Stimulated activated naive B cell treated with anti-CD40 and anti-IgM and Interleukin-4, amounts not matched to agents 10 μg/mL and 1 μg/mL and 100 μg/mL, for 72 hours (primary cell): ENCODE results near the gene EFCAB10.
A peak's percentile ranks its signal among the peaks of the same experiment; 100 is the strongest.
"Not testable (repeated sequence)": the region's sequence is repeated elsewhere in the genome, so short reads cannot be mapped to it uniquely, and the experiment has no call there.

Source experiments
- ATAC-seq, 2 donors: fragments of 150-1000 bp; cut with Tn5 transposase; replicated peaks; 2 replicates each; pipeline ENCODE4 v1.10.0; 2021; ENCODE audit warnings: moderate library complexity in 1 of 2
- DNase-seq: peaks from one replicate; pipeline ENCODE4 v3.0.0; 2021
- H3K27ac Mint-ChIP-seq: one replicate; pipeline ENCODE4 v1.8.0; 2022; ENCODE audit warnings: mild to moderate bottlenecking, mixed read lengths
- H3K27me3 Mint-ChIP-seq, 2 donors: one replicate each; pipeline ENCODE4 v1.8.0; 2022; ENCODE audit warnings: mixed read lengths in 2 of 2
- H3K36me3 Mint-ChIP-seq, 2 donors: one replicate each; pipeline ENCODE4 v1.8.0; 2022; ENCODE audit warnings: mixed read lengths in 2 of 2, mild to moderate bottlenecking in 1 of 2
- H3K4me1 Mint-ChIP-seq, 2 donors: one replicate each; pipeline ENCODE4 v1.8.0; 2022; ENCODE audit warnings: mixed read lengths in 2 of 2, mild to moderate bottlenecking in 1 of 2
- H3K4me3 Mint-ChIP-seq, 2 donors: one replicate each; pipeline ENCODE4 v1.8.0; 2022; ENCODE audit warnings: mild to moderate bottlenecking in 2 of 2, mixed read lengths in 2 of 2, moderate library complexity in 1 of 2
- H3K9me3 Mint-ChIP-seq, 2 donors: one replicate each; pipeline ENCODE4 v1.8.0; 2022; ENCODE audit warnings: mixed read lengths in 2 of 2, mild to moderate bottlenecking in 1 of 2

The EFCAB10 gene

DNA sequence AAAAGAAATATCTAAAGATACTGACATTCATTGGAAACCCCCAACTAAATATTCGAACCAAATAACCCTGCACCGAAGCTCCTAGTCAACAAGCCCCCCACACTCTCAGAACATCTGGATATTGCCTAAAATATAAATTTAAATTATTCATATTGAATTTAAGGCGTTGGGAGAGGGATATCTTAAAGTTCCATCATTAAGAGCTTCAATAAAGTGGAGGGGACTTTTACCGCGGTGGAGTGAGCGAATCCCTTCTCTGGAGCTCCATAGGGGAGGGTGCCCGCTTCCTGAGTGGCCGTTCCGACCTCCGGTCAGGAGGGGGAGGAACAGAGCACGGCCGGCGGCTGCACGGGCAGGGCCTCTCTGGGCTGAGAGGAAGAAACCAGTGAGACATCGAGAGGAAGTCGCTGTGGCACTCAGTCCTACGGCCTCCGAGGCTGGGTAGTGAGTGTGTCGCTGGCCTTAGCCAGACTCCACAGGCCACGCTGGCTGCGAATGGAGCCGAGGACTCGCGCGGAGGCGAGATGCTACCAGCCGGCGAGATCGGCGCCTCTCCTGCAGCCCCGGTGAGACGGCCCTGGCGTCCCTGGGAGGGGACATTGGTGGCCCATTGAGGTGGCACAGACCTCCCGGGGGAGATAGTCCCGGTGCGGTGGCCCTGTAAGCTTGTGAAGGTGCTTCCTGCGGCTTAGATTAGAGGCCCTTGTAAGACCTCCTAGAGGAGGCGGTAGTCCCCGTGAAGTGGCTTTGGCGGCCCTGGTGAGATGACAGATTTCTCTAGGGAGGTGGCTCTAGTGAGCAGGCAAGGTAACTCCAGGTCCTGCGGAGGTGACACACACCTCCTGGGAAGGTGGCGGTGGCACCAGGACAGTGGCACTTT, 49.3 kb downstream of the EFCAB10 start, which contains the start of gene RINT1:
Gene RINT1 (plus strand): TSS at position 410 of the 880 bp plus-strand sequence. CDS start 115 bp downstream, at position 525.
- peaks cover 0 to 4% of the 10 kb centered on the region in 2 donors for H3K36me3 Mint-ChIP-seq
- peak within 1 kb of the TSS; percentile 87 to 88 for H3K4me3 Mint-ChIP-seq
- H3K4me1 Mint-ChIP-seq, result peaks cover 13 to 32% of the 10 kb centered on the region in 2 donors
- no peaks in the 10 kb centered on the region for H3K27me3 Mint-ChIP-seq
- ATAC-seq (peak; percentile 97 to 98), DNase-seq (peak; percentile 94)
- peak within 1 kb of the TSS; percentile 97 for H3K27ac Mint-ChIP-seq
- no peaks in the 10 kb centered on the region for H3K9me3 Mint-ChIP-seq

DNA sequence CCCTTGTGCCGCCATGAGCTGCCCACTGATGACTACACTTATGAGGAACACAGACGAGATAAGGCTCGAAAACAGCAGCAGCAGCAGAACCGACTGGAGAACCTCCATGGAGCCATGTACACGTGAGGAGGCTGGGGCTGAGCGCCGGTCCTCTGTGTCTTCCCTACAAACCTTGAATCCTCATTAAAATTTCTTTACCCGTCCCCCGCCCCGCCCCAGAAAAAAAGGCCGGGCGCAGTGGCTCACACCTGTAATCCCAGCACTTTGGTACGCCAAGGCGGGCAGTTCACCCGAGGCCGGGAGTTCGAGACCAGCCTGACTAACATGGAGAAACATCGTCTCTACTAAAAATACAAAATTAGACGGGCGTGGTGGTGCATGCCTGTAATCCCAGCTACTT, 50.7 kb downstream of the EFCAB10 start:
- DNase-seq, result no peak
- H3K27me3 Mint-ChIP-seq, result no peaks in the 10 kb centered on the region
- no peaks in the 10 kb centered on the region for H3K36me3 Mint-ChIP-seq
- H3K4me1 Mint-ChIP-seq, result peaks cover 13 to 26% of the 10 kb centered on the region in 2 donors
- no peak overlapping the region for H3K4me3 Mint-ChIP-seq
- no peaks in the 10 kb centered on the region for H3K9me3 Mint-ChIP-seq
- ATAC-seq, result no peak
- peak overlapping the region; percentile 47 for H3K27ac Mint-ChIP-seq

DNA sequence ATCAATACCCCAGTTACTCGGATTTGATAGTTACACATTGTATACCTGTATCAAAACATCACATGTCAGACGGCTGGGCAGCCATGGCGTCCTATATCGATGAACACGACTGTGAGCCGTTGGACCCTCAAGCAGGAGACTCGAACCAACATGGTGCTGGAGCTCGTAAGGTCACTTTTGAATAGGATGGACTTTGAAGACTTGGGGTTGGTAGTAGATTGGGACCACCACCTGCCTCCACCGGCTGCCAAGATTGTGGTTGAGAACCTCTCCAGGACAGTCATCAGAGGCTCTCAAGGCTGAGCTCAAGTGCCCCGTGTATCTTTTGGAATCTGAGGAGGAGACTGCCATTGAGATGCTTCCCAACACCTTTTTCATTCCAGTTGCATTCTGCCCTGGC, 51.2 kb downstream of the EFCAB10 start:
- Mint-ChIP-seq H3K36me3 (no peaks in the 10 kb centered on the region), H3K27ac (peak overlapping the region; percentile 47), H3K27me3 (no peaks in the 10 kb centered on the region), H3K4me3 (no peak overlapping the region), H3K9me3 (no peaks in the 10 kb centered on the region), H3K4me1 (peaks cover 13 to 28% of the 10 kb centered on the region in 2 donors)
- DNase-seq (no peak), ATAC-seq (no peak)

DNA sequence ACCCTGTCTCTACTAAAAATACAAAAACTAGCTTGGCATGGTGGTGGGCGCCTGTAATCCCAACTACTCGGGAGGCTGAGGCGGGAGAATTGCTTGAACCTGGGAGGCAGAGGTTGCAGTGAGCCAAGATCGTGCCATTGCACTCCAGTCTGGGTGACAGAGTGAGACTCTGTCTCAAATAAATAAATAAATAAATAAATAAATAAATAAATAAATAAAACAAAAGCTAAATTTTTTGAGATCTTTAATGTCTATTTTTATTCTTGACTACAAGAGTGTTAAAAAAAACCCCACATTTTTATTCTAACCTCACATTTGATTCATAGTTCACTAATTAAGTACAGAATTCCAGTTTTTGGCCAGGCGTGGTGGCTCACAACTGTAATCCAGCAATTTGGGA, 53.6 kb downstream of the EFCAB10 start:
- ATAC-seq, DNase-seq, H3K9me3 Mint-ChIP-seq, H3K27ac Mint-ChIP-seq, H3K36me3 Mint-ChIP-seq, H3K27me3 Mint-ChIP-seq, H3K4me3 Mint-ChIP-seq: not testable (repeated sequence)
- peaks cover 12 to 28% of the 10 kb centered on the region in 2 donors for H3K4me1 Mint-ChIP-seq

DNA sequence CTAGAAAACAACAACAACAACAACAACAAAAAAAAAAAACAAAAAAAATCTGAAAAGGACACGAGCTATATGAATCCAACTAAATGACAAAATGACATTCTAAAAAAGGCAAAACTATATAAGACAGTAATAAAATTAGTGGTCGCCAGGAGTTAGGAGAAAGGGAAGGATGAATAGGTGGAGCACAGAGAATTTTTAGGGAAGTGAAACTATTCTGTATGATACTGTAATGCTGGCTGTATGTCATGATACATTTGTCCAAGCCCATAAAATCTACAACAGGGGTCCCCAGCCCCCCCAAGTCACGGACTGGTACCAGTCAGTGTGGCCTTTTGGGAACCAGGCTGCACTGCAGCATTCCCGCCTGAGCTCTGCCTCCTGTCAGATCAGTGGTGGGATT, 56.5 kb downstream of the EFCAB10 start:
- DNase-seq (no peak), ATAC-seq (no peak)
- Mint-ChIP-seq H3K4me3 (no peak overlapping the region), H3K9me3 (no peaks in the 10 kb centered on the region), H3K27me3 (no peaks in the 10 kb centered on the region), H3K4me1 (peaks cover 14 to 34% of the 10 kb centered on the region in 2 donors), H3K36me3 (peaks cover under 1% of the 10 kb centered on the region in 2 donors), H3K27ac (no peak overlapping the region)

DNA sequence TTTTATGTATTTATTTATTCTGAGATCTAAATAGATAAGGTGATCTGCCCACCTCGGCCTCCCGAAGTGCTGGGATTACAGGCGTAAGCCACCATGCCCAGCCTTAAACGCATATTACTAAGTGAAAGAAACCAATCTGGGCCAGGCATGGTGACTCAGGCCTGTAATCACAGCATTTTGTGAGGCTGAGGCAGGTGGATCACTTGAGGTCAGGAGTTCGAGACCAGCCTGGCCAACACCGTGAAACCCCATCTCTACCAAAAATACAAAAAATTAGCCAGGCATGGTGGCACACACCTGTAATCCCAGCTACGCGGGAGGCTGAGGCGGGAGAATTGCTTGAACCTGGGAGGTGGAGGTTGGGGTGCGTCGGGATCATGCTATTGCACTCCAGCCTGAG, 56.9 kb downstream of the EFCAB10 start:
- peaks cover 15 to 35% of the 10 kb centered on the region in 2 donors for H3K4me1 Mint-ChIP-seq
- DNase-seq, H3K36me3 Mint-ChIP-seq, H3K9me3 Mint-ChIP-seq, H3K4me3 Mint-ChIP-seq, ATAC-seq, H3K27ac Mint-ChIP-seq, H3K27me3 Mint-ChIP-seq: not testable (repeated sequence)

DNA sequence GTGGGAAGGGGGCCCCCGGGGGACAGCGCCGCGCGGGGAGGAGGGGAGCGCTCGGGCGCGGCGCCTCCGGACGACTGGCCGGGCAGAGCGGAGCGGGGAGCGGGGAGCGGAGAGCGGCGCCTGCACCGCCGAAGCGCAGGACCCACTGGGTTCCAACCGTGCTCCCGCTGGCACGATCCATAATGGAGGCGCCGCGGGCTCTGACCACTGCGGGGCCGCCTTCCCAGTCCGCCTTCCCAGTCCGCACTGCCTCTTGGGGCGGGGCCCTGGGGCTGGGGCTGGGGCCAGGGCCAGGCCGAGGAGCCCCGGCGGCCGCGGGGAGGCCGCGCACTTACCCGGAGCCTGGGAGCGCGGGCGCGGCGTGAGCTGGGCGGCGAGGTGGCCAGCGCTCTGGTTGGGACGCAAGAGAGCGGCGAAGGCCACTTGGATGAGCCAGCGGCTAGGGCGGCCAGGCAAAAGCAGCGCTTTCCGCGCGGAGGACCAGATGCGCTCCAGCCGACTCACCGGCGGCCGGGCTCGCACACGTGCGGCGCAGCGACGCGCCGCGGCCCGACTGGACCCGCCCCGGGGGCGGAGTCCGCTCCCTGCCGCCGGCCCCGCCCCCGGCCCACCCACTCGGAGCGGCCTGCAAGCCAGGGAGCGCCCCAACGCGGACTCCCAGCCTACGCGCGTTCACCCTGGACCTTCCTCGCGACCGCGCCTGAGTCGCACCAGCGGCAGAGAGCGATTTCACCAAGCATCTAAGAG, 59.4 kb downstream of the EFCAB10 start, which contains the start of gene PUS7:
Gene PUS7 (minus strand): TSS at position 555 of the 747 bp plus-strand sequence. CDS start 13,759 bp downstream, outside the sequence.
- Mint-ChIP-seq H3K27ac (peak within 1 kb of the TSS; percentile 96), H3K4me3 (peak within 1 kb of the TSS; percentile 98 to 99), H3K4me1 (peaks cover 16 to 32% of the 10 kb centered on the region in 2 donors), H3K36me3 (peaks cover 7 to 15% of the 10 kb centered on the region in 2 donors), H3K27me3 (no peaks in the 10 kb centered on the region), H3K9me3 (no peaks in the 10 kb centered on the region)
- DNase-seq (peak; percentile 73), ATAC-seq (peak; percentile 89 to 92)

DNA sequence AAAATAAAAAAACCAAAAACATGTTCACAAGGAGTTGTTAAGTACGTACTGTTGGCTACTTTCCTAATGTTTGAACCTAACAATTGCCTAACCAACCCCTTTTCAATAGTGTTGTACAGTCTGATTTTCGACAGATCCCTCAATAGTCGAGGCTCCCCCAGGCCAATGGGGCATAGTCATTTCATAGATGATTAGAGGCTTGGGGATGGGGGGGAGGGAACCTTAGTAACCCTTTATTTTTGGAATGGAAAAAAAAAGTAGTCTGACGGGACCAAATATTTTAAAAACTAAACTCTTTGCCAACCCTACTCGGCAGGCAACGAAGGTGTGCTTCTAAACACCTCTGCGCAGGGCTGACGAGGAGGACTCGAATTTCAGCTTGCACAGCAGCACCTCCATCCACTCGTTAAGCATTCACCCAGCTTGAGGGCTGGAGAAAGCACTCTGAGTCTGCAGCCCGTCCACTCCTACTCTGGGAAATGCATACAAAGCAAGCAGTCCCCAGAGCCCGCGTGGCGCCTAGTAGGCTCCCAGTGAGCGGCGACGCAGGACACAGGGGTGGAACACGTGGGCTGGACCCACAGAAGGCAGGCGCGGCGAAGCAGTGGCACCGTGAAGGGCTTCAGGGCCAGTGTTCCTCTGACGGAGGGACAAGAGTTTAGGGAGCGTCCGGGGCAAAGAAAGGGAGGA, 60.1 kb downstream of the EFCAB10 start:
- H3K27me3 Mint-ChIP-seq, result no peaks in the 10 kb centered on the region
- H3K27ac Mint-ChIP-seq, result peak overlapping the region; percentile 96
- peaks cover 7 to 19% of the 10 kb centered on the region in 2 donors for H3K36me3 Mint-ChIP-seq
- ATAC-seq (peak; percentile 66), DNase-seq (peak; percentile 49)
- H3K4me1 Mint-ChIP-seq, result peaks cover 16 to 32% of the 10 kb centered on the region in 2 donors
- no peaks in the 10 kb centered on the region for H3K9me3 Mint-ChIP-seq
- H3K4me3 Mint-ChIP-seq, result peak overlapping the region; percentile 98 to 99

DNA sequence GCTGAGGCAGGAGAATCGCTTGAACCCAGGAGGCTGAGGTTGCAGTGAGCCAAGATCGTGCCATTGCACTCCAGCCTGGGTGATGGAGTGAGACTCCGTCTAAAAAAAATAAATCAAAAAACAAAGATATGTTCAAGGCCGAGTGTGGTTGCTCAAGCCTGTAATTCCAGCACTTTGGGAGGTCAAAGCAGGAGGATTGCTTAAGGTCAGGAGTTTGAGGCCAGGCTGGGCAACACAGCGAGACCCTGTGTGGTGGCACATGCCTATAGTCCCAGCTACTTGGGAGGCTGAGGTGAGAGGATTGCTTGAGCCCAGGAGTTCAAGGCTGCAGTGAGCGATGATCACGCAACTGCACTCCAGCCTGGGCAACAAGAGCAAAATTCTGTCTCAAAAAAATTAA, 60.7 kb downstream of the EFCAB10 start:
- peaks cover 7 to 19% of the 10 kb centered on the region in 2 donors for H3K36me3 Mint-ChIP-seq
- not testable (repeated sequence) for DNase-seq, ATAC-seq, H3K9me3 Mint-ChIP-seq, H3K27me3 Mint-ChIP-seq, H3K27ac Mint-ChIP-seq
- peaks cover 16 to 32% of the 10 kb centered on the region in 2 donors for H3K4me1 Mint-ChIP-seq
- peak overlapping the region; percentile 21 to 22 for H3K4me3 Mint-ChIP-seq

DNA sequence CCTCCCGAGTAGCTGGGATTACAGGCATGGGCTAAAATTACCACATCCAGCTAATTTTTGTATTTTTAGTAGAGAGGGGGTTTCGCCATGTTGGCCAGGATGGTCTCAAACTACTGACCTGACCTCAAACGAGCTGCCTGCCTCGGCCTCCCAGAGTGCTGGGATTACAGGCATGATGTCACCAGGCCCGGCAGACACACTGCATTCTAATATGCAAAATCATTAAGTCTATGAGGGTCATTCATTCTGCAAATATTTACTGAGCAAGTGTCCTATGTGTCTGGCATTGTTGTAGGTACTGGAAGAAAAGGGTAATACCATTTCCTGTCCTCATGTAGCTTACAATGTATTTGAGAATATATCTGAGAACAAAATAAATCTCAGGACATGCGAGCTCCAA, 61.9 kb downstream of the EFCAB10 start:
- no peak overlapping the region for H3K27ac Mint-ChIP-seq
- H3K4me1 Mint-ChIP-seq, result peaks cover 14 to 30% of the 10 kb centered on the region in 2 donors
- peak overlapping the region in 1 of 2 donors; percentile 12 for H3K4me3 Mint-ChIP-seq
- H3K36me3 Mint-ChIP-seq, result peaks cover 14 to 25% of the 10 kb centered on the region in 2 donors
- DNase-seq, result no peak
- no peaks in the 10 kb centered on the region for H3K27me3 Mint-ChIP-seq
- peaks cover 0 to 2% of the 10 kb centered on the region in 2 donors for H3K9me3 Mint-ChIP-seq
- ATAC-seq, result no peak

DNA sequence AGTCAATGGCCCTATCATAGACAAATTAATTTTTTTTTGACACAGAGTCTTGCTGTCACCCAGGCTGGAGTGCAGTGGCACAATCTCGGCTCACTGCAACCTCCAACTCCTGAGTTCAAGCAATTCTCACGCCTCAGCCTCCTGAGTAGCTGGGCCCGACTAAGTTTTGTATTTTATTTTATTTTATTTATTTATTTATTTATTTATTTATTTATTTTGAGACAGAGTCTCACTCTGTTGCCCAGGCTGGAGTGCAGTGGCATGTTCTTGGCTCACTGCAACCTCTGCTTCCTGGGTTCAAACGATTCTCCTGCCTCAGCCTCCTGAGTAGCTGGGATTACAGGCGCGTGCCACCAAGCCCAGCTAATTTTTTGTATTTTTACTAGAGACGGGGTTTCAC, 65.7 kb downstream of the EFCAB10 start:
- not testable (repeated sequence) for H3K4me3 Mint-ChIP-seq, H3K27ac Mint-ChIP-seq, H3K27me3 Mint-ChIP-seq, H3K9me3 Mint-ChIP-seq, ATAC-seq, DNase-seq
- peaks cover 31 to 44% of the 10 kb centered on the region in 2 donors for H3K36me3 Mint-ChIP-seq
- peaks cover 19 to 29% of the 10 kb centered on the region in 2 donors for H3K4me1 Mint-ChIP-seq
